HG03457 (cell line): ENCODE results near the gene FLAD1.

Experiments
- ATAC-seq: cut with Tn5 transposase; IDR thresholded peaks from one replicate; pipeline ENCODE4 v1.9.1; 2021; ENCODE audit warnings: moderate number of reproducible peaks; ENCODE audit not compliant: unreplicated experiment

Gene FLAD1

DNA sequence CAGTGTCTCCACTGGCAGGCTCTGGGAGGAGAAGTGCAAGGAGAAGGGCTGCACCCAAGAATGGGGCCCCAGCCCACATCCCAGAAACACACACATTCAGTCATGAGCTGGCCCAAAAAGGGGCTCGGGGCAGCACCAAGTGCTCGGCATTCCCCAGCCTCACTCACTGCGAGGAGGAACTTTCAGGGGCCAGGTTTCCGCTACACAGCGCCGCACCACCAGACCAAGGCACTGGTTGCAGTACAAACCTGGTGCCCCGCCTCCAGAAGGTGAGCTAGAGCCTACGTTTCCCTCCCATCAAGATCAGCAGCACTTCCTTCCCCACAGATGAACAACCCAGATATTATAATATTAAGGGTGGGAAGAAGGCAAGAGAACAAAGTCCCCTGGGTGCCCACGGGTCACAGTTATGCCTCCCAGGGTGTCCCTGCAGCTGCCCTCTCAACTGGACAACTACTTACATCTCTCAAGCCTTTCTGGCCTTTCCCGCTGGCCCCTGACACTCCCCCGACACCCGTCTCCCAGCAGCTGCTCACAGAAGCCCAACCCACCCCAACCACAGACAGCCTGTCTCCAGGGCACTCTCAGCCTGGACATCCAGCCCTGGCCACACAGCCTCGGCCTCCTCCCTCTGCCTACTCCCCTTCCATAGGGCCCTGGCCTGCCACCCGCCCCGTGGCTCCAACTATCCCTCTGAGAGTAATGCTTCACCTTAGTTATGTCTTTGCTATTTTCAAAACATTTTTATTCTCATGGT, 31.1 kb upstream of the FLAD1 start:
- no peak for ATAC-seq

DNA sequence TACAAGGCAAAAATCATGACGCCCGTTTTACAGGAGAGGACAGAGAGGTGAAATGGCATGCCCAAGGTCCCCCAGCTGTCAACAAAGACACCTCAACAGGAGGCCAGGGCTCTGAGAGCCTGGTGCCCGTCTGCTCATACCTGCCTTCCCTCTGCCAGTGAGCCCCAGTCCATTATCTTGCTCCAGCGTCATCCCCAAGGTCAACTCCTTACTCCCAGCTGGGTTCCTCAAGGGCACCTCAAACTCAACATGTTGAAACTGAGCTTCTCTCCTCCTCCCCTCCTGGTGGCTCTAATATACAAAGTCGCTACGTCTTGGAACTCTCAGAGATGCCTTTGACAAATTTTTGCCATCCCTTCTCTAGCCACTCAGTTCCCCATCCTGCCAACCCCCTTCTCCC, 30.5 kb upstream of the FLAD1 start:
- no peak for ATAC-seq

DNA sequence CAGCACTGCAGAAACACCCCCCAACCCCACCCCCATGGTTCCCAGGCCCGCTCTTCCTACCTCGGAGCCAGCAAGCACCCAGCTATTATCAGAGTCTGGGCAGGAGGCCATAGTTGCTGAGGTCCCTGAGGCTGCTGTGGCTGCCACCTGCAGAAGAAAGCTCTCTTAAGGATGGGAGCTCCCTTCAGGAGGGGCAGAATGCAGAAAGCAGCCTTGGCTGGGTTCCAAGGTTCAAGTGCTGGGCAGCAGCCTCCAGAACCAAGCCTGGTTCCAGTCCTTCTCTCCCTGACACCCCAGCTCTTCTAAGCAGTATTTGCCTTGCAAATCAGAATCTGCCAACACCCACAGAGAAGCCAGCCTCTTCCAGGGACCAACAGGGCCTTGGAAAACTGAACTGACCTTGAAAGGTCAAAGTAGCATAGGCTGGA, 29.5 kb upstream of the FLAD1 start:
- ATAC-seq = no peak

DNA sequence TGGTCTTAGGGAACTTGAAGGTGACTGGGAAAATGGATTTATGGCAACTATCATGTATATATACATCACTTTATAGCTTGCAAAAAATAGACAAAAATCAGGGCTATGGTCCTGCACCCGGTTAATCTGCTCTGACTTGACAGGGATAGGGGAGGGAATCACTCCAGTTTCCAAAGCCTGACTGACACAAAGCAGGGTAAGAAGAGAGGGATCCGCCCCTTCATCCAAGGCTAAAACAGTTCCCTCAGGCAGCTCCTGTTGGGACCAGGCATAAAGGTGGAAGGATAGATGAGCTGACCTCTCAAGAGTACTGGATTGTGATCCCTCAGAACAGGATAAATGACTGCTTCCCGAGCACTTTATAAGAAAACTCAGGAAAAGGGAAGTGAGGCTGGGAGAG, 28.6 kb upstream of the FLAD1 start:
- ATAC-seq = no peak

DNA sequence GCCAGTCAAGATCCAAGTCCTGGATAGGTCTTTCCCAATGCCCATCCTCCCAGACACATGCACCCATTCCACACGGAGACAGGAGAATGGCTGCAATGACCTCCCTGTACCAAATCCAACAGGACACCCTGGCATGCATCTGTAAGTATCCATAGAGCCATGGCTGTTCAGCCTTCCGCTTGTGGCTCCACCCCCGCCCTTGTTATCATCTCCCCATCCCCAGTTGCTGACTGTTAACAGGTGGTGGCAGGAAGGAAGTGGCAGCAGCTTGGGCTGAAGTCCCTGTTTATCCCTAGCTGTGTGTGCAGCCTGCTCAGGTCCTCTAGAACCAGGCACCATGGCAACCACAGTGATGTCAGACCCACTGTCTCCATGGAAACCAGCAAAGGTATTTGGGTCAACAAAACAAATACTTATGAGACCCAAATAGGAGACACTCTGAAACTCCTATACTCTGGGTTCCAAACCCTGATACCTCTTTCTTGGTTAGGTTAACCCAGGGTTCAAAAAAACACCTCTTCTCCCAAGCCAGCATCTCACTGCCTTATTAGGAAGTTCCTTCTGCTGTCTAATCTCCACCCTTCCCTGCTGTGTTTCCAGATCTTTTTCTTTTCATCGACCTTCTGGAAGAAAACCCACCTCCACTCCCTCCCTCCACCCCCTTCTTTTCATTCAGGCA, 28.0 kb upstream of the FLAD1 start:
- peak; percentile 48 for ATAC-seq

DNA sequence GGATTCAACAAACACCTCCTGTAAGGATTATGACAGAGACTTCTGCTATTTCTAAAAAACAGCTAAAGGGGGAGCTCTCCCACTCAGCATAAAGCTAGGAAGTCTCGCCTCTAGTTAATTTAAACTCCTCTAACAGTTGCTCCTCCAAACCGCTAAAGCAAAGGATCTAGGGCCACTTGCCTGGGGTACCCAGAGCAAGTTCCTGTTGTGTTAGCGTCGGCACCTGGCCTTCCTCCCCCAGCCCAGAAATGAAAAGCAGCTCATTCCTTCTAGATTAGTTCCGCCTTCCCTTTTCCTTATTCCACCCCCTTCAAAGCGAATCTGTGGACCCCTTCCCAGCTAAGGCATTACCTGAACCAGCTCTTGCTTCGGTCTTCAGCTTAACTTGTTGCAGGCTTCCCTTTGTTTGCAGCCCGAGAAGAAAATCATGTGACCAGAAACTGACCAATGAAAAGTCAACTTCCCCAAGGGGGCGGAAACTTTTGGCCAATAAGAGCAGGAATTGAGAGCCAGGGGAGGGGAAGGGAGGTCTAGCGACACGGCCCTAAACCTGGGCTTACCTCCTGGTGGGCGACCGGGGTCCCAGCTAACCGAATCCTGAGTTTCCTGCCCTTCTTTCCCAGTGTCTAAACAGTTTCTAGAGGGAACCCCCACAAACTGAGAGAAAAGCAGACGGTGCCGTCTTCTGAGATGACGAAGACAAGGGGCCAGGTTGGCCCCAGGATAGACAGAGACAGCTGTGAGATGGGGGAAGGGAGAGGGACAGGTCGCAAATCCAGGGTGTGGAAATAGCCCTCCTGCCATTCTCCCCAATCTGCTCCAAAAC, 27.2 kb upstream of the FLAD1 start, which contains the start of gene PBXIP1:
PBXIP1 (minus strand) TSS at position 382 of the 826 bp plus-strand sequence. CDS start 2,378 bp downstream, outside the sequence.
- peak; percentile 34 for ATAC-seq

DNA sequence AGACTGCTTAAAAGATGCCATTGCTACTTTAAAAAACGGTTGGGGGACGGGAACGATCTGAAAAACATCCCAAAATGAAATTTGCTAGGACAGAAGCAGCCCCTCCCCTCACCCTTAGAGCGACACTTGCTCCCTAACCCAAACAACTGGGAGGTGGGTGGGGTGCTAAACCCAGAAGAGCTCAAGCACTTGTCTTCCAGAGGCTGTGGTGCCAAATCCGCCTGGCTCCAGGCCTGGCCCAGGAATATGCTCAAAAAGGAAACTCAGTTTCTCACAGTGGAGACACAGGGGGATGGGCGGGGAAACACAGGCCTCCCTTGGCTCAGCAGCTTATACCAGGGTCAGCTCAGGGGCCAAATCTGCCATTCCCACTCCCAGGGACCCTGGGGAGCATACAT, 26.6 kb upstream of the FLAD1 start:
- no peak for ATAC-seq

DNA sequence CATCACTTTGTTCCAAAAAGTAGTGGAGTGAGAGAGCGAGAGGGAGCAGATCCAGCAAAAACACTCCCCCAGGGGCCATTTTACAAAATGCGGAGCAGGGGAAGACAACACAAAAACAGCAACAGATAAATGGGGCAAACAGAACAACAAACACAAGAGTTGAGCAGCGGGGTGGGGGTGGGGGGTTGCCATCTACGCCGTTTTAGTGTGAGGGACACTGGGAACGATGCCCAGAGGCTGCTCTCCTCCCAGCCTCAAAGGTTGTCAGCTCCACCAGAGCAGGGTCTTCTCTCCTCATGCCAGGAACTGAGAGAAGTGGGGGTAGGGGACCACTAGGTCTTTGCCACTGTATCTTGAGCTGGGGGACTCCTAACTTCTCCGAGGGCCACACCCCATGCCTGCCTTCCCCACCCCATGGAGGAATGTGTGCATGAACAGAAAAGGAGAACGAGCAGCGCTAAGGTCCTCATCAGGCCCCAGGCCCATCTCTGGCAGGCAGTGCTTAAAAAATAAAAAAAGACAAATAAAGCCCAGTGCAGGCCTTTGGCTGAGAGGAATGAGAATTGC, 26.0 kb upstream of the FLAD1 start:
- no peak for ATAC-seq

DNA sequence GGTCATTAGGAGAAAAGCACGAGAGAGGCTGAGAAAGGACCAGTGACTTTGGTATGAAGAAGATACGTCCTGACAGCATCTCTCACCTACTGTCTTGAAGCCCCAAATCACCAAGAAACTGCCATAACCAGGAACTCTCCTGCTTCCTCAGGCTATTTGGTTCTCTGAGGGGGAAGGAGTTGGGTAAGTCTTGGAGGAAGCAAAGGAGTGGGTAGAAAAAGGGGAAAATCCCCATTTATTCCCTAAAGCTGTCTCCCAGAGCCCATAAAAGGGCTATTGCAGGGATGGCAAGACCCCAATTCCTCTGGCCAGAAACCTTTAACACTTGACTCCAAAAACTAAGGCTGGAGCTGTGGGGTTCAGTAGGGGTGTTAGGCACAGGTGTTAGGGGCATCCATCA, 25.1 kb upstream of the FLAD1 start:
- no peak for ATAC-seq

DNA sequence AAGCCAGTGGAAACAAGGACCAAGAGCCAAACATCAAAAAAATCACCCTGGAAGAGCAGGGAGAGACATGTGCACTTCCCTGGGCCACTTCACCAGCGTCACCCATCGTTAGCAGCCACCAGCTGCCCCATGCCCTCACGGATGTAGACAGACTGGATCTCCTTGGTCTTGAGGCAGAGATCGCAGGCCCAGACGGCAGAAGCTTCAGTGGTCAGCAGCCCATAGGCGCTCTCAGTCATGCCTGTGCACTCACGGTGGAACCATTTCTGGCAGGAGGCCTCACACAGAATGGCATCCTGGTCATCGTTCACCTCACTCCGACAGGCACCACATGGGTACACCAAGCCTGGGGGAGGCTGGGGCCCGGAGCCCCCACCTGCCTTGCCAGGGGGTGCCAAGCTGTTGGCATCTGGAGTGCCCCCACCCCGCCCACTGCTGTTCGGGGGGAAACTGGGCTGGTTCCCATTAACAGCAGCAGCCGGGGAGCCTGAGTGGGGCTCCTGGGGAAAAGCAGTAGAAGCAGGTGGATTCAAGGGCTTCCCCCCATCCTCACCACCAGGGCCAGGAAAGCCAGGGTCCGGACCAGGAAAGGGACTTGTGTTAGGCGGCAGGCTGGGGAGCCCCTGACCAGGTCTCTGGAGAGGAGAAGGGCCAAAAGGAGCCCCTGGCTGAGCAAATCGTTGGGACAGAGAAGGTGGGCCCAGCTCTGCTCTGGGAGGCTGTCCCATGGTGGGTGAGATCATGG, 24.3 kb upstream of the FLAD1 start:
- no peak for ATAC-seq

DNA sequence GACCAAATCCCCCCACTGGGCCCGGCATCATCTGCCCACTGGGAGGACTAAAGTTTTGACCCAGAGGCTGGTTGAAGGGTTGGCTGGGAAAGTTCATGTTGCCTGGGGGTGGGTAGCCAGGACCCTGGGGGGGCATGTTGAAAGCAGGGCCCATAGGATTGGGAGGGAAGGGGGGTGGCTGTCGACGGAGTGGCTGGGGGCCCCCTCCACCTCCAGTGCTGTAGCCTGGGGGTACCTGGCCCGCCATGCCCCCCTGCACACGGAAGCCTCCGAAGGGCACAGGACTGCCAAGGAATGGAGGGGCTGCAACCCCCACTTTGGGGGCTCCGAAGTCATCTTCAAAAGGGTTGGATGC, 23.7 kb upstream of the FLAD1 start:
- no peak for ATAC-seq

DNA sequence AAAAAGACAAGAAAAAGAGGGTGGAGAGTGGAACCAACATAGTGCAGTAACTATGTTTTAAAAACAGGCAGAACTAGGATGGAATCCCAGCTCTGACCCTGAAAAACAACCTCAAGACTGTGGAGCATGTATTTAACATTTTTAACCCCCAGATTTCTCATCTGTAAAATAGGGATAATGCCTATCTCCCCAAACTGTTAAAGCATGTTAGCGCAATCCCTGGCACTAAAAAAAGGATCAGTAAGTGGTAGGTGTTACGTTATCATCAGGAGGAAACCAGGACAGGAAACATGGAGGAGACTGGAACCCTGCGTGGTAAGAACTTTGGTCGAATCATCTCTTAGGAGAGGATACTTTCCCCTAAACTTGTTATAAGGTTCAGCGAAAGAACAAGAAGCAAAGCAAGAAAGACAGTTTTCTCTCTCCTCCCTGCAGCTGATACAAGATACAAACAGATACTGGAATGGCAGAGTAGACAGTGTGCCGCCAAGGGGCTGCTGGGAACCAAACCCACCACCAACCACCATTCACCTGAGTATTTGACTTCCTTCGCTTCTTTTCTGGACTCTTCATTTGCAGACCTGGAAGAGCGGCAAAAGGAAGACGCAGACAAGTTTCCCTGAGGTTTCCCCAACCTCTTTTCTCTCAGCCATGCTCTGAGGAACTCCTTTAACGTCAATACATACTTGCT, 22.6 kb upstream of the FLAD1 start:
- no peak for ATAC-seq

DNA sequence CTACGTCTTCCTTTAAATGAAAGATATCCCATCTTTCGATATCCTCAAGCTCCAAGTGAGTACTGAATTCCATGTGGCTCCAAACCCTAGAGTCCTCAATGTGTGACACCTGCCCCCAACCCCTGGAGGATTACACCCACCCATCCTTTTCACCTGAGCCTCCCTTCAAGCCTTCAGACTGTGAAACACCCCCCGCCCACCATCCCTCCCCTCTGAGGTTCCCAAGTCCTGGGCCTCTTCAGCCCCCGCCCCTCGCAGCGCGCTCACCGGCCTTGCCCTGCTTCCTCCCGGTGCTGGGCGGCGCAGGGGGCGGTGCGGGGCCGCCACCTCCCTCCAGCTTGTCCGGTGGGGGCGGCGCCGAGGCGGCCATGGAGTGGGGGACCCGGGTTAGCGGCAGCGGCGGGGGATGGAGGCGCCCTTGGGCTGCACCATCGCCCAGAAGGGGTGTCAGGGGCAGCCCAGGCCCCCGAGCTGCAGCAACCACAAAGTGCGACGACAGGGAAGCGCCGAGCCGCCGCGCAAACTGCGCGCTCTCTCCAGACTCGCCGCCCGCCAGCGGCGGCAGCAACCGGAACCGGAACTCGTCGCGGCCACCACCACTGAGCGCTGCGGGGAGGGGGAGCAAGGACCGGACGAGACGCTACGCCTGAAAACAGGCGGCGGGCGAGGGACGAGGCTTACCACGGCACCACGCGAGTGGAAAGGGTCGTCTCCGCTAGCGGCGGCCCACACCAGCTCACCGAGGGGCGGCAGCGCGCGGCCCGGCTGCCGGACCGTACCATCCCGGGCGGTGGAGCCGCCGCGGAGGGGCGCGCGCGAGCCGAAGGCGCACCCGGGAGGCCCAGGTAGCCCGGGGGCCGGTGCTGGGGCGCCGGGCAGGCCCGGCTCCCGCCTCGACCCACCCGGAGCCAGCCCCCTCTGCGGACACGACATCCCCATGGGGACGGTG, 21.7 kb upstream of the FLAD1 start, which contains the start of gene PYGO2:
PYGO2 (minus strand) TSS at position 576 of the 949 bp plus-strand sequence; CDS start at position 370, 206 bp downstream.
- peak; percentile 52 for ATAC-seq

DNA sequence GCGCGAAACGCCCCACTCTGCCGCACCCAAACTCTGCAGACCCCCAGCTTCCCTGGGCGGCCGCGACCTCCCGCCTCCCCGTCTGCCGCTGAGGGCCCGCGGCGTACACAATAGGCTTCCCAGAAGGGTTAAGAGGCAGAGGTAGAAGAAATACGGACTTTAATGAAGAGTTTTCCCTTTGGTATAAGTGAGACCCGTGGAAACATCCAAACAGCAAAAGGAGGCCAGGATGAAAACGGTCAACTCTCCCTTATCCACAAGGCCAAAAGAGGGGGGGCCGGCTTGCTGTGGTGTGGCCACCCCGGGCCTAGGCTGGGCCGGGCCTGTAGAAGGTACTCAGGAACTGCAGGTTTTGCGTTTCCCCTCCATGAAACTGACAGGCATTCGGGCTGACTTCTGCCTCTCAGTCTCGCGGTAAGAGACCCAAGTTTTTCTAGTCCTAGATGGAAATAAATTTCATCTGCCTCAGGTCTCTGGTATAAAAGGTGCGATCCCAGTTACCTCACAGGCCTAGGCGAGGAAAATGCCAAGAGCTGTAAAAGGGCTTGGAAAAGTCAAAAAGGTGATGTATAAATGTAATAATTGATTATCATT, 20.9 kb upstream of the FLAD1 start:
- ATAC-seq = no peak

DNA sequence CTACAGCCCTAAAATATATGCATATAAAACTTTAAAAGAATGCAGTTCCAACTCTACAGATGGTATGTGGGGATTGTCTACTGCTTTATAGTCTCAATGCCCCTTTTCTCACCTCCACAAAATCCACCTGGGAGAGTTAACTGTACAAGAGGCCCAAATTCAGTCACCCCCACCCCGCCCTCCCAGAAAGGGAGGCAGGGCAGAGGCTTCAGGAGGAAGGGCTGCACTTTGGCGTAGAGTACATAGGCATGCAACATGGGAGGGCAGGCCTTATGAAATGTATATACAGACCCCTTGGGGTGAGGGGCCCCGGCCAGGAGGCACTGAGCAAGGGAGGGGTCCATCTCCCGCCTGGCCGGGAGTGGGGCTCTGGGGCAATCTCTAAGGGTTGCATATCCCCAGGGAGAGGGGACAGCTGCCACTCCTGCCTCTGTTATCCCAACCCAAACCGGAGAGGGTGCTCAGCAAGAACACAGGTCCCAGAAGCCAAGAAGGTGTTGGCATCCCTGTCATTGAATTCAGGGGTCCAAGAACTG, 20.3 kb upstream of the FLAD1 start:
- ATAC-seq = no peak

DNA sequence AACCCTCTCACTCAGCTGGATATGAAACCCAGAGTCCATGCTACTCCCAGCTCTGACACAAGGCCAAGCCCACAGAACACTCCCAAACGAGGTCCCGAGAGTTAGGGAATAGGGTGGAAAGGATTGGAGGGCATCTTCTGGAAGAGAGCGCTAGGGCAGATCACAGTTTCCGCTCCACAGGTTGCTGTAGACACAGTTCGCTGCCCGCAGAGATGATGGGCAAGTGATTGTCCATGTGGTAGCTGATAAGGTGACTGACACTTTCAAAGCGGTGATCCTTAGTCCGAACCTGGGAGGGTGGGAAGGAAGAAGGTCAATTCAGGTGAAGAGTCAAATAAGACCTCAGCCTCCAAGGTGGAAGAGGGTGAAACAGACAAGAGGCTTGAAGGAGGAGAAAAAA, 19.5 kb upstream of the FLAD1 start:
- ATAC-seq = no peak

DNA sequence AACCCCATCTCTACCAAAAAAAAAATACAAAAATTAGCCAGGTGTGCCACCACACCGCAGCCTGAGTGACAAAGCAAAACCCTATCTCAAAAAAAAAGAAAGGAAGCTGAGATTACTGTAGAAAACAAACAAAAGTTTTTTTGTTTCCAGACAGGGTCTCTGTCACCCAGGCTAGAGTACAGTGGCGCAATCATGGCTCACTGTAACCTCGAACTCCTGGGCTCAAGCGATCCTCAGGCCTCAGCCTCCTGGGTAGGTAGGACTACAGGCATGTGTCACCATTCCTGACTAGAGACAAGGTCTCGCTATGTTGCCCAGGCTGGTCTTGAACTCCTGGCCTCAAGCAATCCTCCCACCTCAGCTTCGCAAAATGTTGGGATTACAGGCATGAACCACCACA, 18.8 kb upstream of the FLAD1 start:
- ATAC-seq = no peak

DNA sequence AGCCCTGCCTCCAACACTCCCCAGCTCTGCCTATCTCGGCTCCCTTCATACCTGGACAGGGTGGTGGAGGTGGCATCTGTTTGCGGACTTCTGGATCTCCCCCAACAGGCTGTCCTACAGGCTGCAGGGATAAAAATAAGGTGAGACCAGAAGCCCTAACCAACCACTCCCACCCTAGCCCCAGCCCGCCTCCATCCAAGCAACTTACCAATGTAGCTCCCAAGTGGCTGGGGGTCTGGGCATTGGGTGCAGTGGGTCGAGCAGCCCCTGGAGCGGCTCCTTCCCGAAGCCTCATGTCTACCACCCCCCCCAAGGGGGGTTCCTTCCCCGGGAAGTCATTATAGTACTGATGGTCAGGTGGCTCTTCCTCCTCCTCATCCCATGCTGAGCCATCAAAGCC, 17.0 kb upstream of the FLAD1 start:
- no peak for ATAC-seq
